Right lobe of liver (tissue), 6 donors: ENCODE data around the gene PRR4. TPM values are rescaled to one million over a fixed set of nuclear protein-coding genes. Genes with fewer than 3 reads are reported as not detected.

Experiments used
- ATAC-seq, 4 donors: fragments of 200-7000 bp; cut with Tn5 transposase; one replicate each; pipeline ENCODE4 v1.9.1; 2020; ENCODE audit warnings: mild to moderate bottlenecking in 4 of 4, moderate library complexity in 4 of 4
- DNase-seq, 3 donors: peaks; one replicate each; pipeline ENCODE4 v3.0.0-alpha.2; 2020
- H3K27ac ChIP-seq, 3 donors: fragments of 200-600 bp; one replicate each; pipeline ENCODE4 v1.8.0; 2022
- H3K27me3 ChIP-seq, 2 donors: fragments of 200-600 bp; one replicate each; pipeline ENCODE4 v1.8.0; 2022
- H3K36me3 ChIP-seq, 4 donors: fragments of 200-600 bp; sonication (generic) in 1 of 4; one replicate each; pipeline versions ENCODE4 v1.5.1 to v1.8.0; 2017 to 2022; ENCODE audit warnings: control low read depth in 1 of 4
- H3K4me1 ChIP-seq, 4 donors: fragments of 200-600 bp; sonication (generic) in 1 of 4; one replicate each; pipeline versions ENCODE4 v1.5.1 to v1.8.0; 2017 to 2022; ENCODE audit warnings: control low read depth in 1 of 4
- H3K4me3 ChIP-seq, 3 donors: fragments of 200-600 bp; one replicate each; pipeline ENCODE4 v1.8.0; 2022
- H3K9me3 ChIP-seq, 4 donors: fragments of 200-600 bp; sonication (generic) in 1 of 4; one replicate each; pipeline versions ENCODE4 v1.5.1 to v1.8.0; 2017 to 2022; ENCODE audit warnings: control low read depth in 1 of 4
- CTCF ChIP-seq, 4 donors: fragments of 200-600 bp in 3 of 4; fragments of 450-650 bp in 1 of 4; IDR thresholded peaks; one replicate each; pipeline versions ENCODE4 v1.5.1 to v1.8.0; 2016 to 2022; ENCODE audit warnings: antibody characterized with exemption in 4 of 4, mild to moderate bottlenecking in 2 of 4
- POLR2A ChIP-seq: fragments of 450-650 bp; IDR thresholded peaks from one replicate; pipeline ENCODE4 v1.6.1; 2017; ENCODE audit warnings: antibody characterized with exemption, mild to moderate bottlenecking
- WGBS: methylation state at CpG from one replicate; pipeline ENCODE4 v1.1.6; 2018; ENCODE audit warnings: low coverage, low lambda C conversion rate; ENCODE audit not compliant: insufficient coverage; ENCODE audit errors: missing lambda C conversion rate; 5-methylcytosine and 5-hydroxymethylcytosine counted together
- intact Hi-C, 2 donors: fragments of 100-400 bp; cut with DNase I; formaldehyde crosslinking; loops; one replicate each; pipeline versions ENCODE4 v1.11.2 to v1.14.1; 2022
- long read RNA-seq: library from polyadenylated mRNA; unstranded; transcript quantifications from one replicate; pipeline ENCODE4 v2.0.0, GENCODE V29; 2019
- total RNA-seq, 6 experiments: library from RNA; depleted of rRNA in 2 of 6; stranded (reverse); fragments of >200 nt in 2 of 6; fragmentation: NEBNext Ultra II Directional in 3 of 6; extraction: Animal tissue kit (Norgen Biotek cat#: 25700) in 3 of 6; gene quantifications; one replicate each; pipeline versions ENCODE4 v1.1.0 to v1.2.4, GENCODE V29; 2016 to 2023
- donor health status: DM: no; HTN: yes; CAD: no.
- donor health status: DM: no; HTN: no; CAD: no.
- donor health status: DM: no; HTN: no; CAD: no.
- donor health status: DM: no; HTN: yes; CAD: no.
- donor health status: DM: no; HTN: yes; CAD: no.

PRR4 gene
- total RNA-seq, result 1 to 10 TPM in 2 of 6 experiments, under 1 TPM in 4; 0.68 to 1.6 (median 0.99) TPM
- long read RNA-seq, result 0 reads

GRCh38 chr12:10849425-10849878 lies at the start of gene PRR4:
PRR4 (minus strand) TSS chr12:10849475; CDS start chr12:10849437, 38 bp downstream.
- no peak within 1 kb of the TSS for H3K27ac ChIP-seq
- DNase-seq, result no peak
- no peak for TF ChIP-seq POLR2A
- TF ChIP-seq CTCF (IDR thresholded peaks at IDR 0.05), result no peak
- no peaks in the 10 kb centered on the region for H3K27me3 ChIP-seq
- H3K4me3 ChIP-seq, result no peak within 1 kb of the TSS
- H3K4me1 ChIP-seq, result no peaks in the 10 kb centered on the region
- ATAC-seq, result no peak
- WGBS, result 88% methylated on average over 3 of the region's 4 CpGs
- no peaks in the 10 kb centered on the region for H3K9me3 ChIP-seq
- H3K36me3 ChIP-seq, result no peaks in the 10 kb centered on the region
- intact Hi-C loops, result no loop called here

GRCh38 chr12:10896854-10897253 lies 47.6 kb upstream of the PRR4 start:
- intact Hi-C loops, result no loop called here
- no peaks in the 10 kb centered on the region for H3K9me3 ChIP-seq
- no peak overlapping the region for H3K4me3 ChIP-seq
- DNase-seq (peak in 1 of 3 donors; percentile 48), ATAC-seq (peak in 3 of 4 donors; percentile 12 to 61 (median 15))
- TF ChIP-seq POLR2A (no peak), CTCF (IDR thresholded peaks at IDR 0.05) (no peak)
- no peaks in the 10 kb centered on the region for H3K36me3 ChIP-seq
- H3K27me3 ChIP-seq, result no peaks in the 10 kb centered on the region
- WGBS, result 43% methylated on average over 5 of the region's 5 CpGs
- peaks cover 0 to 9% (median 4%) of the 10 kb centered on the region in 4 donors for H3K4me1 ChIP-seq
- H3K27ac ChIP-seq, result no peak overlapping the region

GRCh38 chr12:10891937-10892336 lies 42.7 kb upstream of the PRR4 start:
- ATAC-seq, result peak; percentile 98 to 99 (median 98)

GRCh38 chr12:10889226-10889625 lies 40.0 kb upstream of the PRR4 start:
- Histone ChIP-seq H3K27ac (no peak overlapping the region), H3K4me1 (peaks cover 0 to 18% (median 9%) of the 10 kb centered on the region in 4 donors), H3K36me3 (no peaks in the 10 kb centered on the region), H3K4me3 (no peak overlapping the region), H3K27me3 (no peaks in the 10 kb centered on the region), H3K9me3 (no peaks in the 10 kb centered on the region)
- intact Hi-C loops, result no loop called here
- TF ChIP-seq POLR2A, result no peak
- ATAC-seq (no peak), DNase-seq (no peak)

More at GRCh38 chr12:10891937-10892336, 42.7 kb upstream of the PRR4 start:
- Histone ChIP-seq H3K36me3 (no peaks in the 10 kb centered on the region), H3K4me1 (peaks cover 0 to 18% (median 9%) of the 10 kb centered on the region in 4 donors), H3K27me3 (no peaks in the 10 kb centered on the region), H3K27ac (peak overlapping the region in 1 of 3 donors; percentile 16), H3K9me3 (no peaks in the 10 kb centered on the region), H3K4me3 (no peak overlapping the region)
- peak; percentile 50 to 84 (median 83) for DNase-seq
- WGBS, result 0% methylated on average over 2 of the region's 2 CpGs
- TF ChIP-seq POLR2A (no peak), CTCF (IDR thresholded peaks at IDR 0.05) (no peak)
- intact Hi-C loops, result no loop called here

GRCh38 chr12:10884086-10884725 lies 34.9 kb upstream of the PRR4 start, which contains the start of gene PRH1:
PRH1 (minus strand) TSS chr12:10884255; CDS start chr12:10884217, 38 bp downstream.
- H3K4me1 ChIP-seq, result no peaks in the 10 kb centered on the region
- 63% methylated on average over 6 of the region's 6 CpGs for WGBS
- DNase-seq, result no peak

More at GRCh38 chr12:10884086-10884725, 34.9 kb upstream of the PRR4 start, which contains the start of gene PRH1:
- intact Hi-C loops, result no loop called here
- H3K4me3 ChIP-seq, result no peak within 1 kb of the TSS
- no peak within 1 kb of the TSS for H3K27ac ChIP-seq
- H3K36me3 ChIP-seq, result no peaks in the 10 kb centered on the region
- H3K27me3 ChIP-seq, result no peaks in the 10 kb centered on the region
- H3K9me3 ChIP-seq, result no peaks in the 10 kb centered on the region
- no peak for TF ChIP-seq POLR2A
- no peak for TF ChIP-seq CTCF (IDR thresholded peaks at IDR 0.05)
- no peak for ATAC-seq
